Measurements from ENCODE around the gene SH3BP1.
A peak's percentile ranks its signal among the peaks of the same experiment; 100 is the strongest.

The SH3BP1 gene

DNA sequence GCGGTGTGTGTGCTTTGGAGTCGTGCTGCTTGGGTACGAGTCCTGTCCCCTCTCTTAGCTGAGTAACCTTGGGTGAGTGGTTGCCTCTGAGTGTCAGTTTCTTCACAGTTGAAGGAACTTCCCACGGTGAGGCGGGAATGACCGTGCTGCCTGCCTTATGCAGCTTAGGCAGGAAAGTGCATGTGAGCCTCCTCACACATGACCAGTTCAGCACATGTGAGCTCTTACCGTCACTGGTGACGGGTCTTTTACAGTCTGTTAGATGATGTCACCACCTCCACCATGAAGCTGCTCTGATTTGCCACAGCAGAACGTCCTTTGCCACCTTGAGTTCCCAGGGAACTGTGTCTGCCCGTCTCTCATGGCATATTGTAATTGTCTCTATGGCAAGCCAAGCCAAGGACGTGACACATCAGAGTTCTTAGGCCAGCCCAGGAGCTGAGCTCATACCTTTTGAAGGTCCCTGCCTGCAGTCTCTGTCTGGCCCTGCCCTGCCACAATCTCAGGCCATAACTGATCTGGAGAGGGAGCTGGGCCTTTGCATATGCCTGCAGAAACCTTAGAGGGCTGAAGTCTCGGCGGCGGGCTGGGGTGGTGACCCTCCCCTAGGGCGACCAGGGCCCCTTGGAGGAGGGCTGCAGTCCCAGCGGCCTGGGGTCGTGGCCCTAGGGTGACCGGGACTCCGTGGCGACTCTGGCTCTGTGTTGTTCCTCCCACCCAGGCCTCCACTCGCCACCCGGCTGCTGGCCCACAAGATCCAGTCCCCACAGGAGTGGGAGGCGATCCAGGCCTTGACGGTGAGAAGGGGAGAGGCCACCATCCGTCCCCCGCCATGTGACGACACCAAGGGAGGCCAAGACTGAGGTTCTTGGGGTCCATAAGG lies 23.0 kb upstream of the SH3BP1 start:
- DNase-seq: no peak

DNA sequence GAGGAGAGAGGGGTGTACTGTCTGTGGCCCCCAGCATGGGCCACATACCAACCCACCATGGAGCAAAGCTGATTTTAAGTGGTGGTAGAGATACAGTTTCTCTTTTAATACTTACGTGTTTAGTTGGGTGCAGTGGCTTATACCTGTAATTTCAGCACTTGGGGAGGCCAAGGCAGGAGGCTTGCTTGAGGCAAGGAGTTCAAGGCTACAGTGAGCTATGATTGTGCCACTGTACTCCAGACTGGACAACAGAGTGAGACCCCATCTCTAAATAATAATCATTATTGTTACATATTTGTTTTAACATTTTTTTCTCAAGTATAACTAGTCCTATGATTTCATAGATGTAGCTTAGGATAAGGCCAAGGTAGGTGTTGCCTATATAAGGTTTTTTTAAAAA lies 22.0 kb upstream of the SH3BP1 start:
- no peak for DNase-seq

DNA sequence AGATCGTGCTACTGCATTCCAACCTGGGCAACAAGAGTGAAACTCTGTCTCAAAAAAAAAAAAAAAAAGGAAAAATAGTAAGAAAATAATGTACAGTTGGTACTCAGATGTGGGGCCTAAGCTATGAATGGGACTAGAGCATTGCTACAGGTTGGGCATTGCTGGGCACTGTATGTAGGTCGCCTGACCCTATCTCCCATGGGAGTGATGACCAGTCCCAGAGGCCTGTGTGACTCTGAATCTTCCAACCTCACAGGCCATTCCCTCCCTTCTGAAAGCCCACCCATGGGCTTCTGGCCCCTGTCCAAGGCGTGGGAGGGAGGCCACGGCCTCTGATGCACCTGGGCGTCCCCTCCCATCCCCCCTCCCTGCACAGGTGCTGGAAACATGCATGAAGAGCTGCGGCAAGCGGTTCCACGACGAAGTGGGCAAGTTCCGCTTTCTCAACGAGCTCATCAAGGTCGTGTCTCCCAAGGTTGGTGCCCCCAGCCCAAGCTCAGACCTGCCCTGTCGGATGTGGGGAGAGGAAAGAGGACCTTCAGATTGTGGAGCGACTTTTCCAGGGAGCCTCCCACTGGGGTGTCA lies 21.3 kb upstream of the SH3BP1 start:
- DNase-seq: no peak

DNA sequence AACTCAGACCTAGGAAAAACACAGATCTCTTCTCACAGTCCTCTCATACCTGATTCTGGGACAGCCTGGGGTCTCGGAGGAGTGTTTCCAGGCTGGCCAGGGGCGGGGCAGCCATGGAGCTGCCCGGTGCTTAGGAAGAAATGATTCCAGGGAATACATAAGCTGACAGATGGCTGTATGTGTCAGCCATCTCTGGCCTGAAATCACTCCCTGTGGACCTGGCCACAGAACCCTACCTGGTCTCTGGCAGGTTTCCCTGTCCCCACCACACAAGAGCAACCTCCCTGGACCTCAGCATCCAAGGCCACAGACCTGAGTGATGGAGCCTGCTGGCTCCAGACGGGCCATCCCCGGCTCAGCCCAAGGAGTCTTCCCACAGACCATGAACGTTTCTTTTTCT lies 20.8 kb upstream of the SH3BP1 start:
- DNase-seq: no peak

DNA sequence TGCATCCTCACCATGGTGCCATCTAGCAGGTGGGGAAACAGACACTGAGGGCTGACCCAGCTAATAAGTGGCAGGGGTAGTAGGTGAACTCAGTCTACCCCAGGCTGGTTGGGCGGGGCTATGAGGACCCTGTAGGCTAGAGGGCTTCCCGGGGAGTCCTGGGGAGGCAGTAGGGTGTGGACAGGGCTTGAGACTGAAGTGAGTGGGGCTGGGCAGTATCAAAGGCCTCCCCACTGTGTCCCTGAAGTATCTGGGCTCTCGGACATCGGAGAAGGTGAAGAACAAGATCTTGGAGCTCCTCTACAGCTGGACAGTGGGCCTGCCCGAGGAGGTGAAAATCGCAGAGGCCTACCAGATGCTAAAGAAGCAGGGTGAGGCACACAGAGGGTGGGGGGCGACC lies 19.5 kb upstream of the SH3BP1 start:
- DNase-seq: no peak

DNA sequence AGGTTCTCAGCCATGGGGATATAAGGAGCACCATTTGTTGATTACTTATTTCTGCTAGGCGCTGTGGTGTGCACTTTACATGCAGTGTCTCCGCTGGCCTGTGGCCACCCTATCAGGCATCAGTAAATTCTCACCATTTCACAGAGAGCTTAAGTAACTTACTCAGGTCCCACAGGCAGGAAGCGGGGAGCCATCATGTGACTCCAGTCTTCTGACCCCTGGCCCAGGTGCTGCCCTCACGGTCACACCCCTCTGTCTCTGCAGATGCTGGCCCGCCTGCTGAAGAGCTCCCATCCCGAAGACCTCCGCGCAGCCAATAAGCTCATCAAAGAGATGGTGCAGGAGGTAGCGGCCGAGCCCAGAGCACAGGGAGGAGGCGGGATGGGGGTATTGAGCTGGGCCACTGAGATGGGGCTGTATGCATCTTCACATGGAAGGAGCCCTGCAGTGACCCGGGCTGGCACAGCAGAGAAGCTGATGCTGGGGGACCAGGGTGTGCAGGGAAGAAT lies 18.1 kb upstream of the SH3BP1 start:
- no peak for DNase-seq

DNA sequence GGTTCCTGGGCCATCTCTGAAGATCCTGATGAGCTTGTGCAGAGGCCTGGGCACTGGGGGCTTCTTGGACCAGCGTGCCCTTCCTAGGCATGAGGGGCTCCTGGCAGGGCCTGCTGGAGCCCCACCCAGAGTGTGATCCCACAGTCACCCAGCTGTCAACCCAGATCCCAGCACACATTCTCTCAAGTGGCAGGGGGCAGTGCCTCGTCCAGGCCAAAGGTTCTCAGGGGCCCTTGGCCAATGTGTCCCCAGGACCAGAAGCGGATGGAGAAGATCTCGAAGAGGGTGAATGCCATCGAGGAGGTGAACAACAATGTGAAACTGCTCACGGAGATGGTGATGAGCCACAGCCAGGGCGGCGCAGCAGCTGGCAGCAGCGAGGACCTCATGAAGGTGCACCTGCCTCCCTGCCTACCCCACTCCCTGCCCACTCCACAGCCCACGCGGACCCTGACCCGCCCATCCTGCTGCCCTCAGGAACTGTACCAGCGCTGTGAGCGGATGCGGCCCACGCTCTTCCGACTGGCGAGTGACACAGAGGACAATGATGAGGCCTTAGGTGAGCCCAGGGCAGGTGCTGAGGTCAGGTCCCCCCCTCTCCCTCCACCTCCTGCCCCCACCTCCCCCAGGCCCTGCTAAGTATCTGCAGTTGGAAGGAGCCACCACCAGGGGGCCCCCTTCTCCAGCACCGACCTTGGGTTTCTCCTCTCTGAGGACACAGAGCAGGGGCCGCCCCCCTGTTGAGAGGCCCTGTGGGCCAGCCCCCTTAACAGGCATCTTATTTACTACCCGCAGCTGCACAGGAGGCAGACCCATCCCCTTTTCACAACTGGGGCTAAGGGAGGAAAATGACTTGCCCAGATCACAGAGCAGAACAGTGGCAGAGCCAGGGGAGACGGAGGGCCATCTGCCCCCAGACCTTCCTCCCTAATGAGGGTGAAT lies 16.1 kb upstream of the SH3BP1 start:
- DNase-seq: peak; percentile 39

DNA sequence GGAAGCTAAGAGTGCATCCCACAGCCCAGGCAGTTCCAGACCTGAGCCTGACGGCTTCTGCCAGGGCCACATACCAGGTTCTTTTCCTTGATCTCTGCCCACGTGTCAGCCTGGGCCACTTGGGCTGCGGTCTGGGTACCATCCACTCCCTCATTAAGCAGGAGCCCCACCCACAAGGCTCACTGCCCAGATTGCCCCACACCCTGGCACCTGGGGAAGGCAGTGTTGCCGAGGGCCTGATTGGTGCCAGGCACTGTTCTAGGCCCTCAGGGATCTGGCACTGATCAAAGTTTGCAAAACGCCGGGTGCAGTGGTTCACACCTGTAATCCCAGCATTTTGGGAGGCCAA lies 15.5 kb upstream of the SH3BP1 start:
- no peak for DNase-seq

DNA sequence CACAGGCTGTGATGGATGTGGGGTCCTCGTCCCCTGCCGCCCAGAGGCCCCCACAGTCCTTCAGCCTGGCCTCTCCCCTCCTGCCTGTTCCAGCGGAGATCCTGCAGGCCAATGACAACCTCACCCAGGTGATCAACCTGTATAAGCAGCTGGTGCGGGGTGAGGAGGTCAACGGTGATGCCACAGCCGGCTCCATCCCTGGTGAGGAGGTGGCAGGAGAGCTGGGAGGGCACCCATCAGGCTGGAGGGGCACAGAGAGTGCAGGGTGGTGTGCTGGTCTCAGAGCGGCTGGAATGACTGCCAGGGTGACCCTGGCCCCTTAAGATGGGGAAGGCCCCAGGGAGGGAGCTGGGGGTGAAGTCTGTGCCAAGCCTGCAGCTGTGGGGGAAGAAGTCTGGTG lies 14.6 kb upstream of the SH3BP1 start:
- no peak for DNase-seq

DNA sequence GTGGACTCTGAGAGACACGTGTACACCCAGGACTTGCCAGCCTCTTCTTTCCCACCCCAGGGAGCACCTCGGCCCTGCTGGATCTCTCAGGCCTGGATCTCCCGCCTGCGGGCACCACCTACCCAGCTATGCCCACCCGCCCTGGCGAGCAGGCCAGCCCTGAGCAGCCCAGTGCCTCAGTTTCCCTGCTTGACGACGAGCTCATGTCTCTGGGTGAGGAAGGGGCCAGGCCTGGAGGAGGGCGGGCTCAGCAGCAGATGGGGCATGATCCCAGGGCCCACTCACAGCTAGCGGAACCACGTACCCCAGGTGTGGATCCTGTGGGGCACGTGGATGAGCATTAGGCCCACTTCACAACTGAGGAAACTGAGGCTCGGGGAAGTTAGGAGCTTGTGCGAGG lies 13.7 kb upstream of the SH3BP1 start:
- no peak for DNase-seq

DNA sequence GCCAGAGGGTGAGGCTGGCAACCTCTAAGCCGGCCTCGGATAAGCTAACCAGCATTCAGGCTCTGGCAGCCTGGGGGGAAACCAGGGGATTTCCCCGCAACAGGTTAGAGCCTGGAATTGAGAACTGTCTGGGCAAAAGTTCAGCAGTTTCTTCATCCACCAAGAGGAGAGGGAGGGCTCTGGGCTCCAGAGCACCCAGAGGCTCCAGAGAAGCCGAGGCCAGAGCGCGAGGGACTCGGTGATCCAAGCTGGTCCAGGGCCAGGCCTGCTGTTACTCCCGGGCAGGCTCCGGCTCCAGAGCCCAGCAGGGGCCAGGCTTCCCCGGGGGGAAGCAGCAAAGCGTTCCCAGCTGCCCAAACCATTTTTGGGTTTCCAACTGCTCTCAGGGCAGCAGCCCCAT lies 13.3 kb upstream of the SH3BP1 start:
- no peak for DNase-seq

DNA sequence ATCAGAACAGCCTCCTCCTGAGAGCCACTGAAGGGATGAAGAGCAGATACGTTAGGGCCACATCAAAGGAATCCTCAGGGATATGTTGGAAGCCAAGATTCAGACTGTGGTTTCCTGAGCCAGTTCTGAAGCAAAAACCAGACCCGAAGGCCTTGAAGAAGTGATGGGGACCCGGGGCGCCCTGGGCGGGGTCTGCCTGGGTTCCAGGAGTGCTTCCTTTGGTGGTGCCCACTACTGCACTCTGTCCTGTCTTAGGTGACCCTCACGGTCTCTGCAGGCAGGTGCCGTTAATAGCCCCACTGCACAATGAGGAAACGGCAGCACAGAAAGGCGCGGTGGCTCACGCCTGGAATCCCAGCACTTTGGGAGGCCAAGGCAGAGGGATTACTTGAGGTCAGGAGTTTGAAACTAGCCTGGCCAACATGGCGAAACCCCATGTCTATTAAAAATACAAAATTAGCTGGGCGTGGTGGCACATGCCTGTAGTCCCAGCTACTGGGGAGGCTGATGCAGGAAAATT lies 12.9 kb upstream of the SH3BP1 start:
- no peak for DNase-seq

DNA sequence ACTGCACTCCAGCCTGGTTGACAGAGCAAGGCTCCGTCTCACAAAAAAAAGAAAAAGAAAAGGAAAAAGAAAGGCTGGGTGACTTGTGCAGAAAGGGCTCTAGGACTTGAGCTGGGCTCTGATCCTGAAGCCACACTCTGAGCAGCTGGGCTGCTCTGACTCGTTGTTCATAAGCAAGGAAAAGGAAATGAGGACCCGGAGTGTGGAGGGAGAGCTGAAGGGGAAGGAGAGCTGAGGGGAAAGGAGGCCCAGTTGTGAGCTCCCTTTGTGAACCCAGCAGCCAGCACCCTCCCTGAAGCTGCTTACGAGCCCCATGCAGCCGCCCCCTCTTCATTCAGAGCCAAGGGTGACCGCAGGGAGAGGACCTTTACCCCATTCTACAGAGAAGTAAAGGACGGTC lies 12.3 kb upstream of the SH3BP1 start:
- DNase-seq: no peak

DNA sequence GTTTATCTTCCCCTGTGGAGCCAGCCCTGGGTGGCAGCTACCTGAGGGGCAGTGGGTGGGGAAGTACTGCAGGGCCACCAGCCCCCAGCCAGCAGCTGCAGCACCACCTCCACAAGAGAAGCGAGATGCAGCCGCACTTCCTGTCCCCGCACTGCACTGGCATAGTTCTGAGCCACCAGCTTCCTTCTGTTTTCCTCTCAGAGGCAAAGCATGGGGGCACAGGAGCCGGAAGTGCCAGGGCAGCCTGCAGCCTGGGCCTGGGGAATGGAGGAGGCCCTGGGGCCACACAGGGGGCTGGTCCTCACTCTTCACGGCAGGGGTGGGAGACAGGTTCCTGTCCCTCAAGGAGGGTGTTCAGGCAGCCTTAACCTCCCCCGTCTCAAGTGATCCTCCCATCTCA lies 11.9 kb upstream of the SH3BP1 start:
- DNase-seq: no peak

DNA sequence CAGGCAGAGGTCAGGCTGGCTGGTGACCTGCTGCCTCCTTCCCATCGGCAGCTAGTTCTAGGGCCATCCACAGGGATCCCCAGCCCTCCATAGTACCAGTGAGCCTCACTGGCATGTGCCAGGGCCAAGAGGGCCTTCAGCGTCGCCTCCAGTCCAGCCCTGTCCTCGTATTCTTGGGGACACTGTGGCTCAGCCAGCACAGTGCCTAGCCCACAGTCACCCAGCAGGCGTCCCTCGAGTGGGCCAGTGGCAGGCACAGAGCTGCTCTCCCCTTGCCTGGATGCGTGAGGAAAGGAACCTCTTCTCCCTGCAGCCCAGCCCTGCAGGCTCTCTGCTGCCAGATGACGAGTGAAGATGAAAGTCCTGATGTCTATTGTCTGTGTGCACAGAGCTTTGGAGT lies 10.6 kb upstream of the SH3BP1 start:
- no peak for DNase-seq

DNA sequence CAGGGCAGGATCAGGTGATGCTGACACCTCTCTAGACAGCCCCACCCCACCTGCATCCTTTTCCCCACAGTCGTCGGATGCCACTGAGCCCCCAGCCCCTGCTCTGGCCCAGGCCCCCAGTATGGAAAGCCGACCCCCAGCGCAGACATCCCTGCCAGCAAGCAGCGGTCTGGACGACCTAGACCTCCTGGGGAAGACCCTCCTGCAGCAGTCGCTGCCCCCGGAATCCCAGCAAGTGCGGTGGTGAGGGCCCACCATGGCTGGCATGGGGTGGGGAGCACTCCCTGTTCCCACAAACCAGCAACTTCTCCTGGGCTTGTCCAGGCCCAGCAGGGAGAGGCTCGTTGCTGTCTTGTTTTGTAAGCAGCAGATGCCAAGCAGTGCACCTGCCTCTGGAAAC lies 9.5 kb upstream of the SH3BP1 start:
- no peak for DNase-seq

DNA sequence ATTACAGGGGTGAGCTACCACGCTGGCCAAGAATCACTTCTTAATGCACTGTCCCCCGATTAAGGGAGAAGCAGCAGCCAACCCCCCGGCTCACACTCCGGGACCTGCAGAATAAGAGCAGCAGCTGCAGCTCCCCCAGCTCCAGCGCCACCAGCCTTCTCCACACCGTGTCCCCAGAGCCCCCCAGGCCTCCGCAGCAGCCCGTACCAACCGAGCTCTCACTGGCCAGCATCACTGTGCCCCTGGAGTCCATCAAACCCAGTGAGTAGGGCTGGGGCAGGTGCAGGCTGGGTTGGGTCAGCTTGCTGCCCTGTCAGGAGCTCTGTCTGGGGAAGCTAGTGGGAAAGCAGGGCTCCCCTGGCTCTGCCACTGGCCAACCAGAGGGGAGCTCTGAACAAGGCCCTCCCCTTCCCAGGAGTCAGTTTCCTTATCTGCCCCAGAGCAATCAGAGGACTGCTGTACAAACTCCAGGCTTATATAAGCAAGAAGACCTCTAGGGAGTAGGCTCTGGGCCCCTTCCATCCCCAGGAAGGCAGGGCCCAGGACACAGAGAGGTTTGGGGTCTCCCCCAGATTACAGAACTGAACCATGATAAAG lies 8.5 kb upstream of the SH3BP1 start:
- DNase-seq: no peak

DNA sequence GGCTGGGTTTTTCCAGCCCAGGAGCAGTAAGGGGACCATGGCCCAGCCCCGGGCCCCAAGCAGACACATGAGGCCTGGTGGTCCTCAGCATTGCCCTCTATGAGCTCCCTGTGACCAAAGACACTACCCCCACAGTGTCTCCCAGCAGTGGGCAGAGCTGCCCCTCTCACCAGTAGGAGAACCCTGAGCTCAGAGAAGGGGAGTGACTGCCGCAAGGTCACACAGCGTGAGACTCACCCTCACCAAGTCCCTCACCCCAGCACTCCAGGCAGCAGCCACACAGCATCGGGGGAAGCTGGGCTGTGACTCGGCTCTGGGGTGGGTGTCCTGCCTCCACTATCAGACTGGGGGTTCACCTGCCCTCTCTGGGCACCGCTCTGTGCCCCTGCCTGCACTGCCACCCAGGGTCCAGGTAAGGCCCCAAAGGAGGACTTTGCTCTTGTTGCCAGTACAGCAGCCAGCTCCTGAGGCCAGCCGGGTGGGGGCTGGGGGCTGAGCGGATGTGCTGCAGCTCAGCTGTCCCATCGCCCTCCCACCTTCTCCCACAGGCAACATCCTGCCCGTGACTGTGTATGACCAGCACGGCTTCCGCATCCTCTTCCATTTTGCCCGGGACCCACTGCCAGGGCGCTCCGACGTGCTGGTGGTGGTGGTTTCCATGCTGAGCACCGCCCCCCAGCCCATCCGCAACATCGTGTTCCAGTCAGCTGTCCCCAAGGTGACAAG lies 7.9 kb upstream of the SH3BP1 start:
- DNase-seq: no peak

DNA sequence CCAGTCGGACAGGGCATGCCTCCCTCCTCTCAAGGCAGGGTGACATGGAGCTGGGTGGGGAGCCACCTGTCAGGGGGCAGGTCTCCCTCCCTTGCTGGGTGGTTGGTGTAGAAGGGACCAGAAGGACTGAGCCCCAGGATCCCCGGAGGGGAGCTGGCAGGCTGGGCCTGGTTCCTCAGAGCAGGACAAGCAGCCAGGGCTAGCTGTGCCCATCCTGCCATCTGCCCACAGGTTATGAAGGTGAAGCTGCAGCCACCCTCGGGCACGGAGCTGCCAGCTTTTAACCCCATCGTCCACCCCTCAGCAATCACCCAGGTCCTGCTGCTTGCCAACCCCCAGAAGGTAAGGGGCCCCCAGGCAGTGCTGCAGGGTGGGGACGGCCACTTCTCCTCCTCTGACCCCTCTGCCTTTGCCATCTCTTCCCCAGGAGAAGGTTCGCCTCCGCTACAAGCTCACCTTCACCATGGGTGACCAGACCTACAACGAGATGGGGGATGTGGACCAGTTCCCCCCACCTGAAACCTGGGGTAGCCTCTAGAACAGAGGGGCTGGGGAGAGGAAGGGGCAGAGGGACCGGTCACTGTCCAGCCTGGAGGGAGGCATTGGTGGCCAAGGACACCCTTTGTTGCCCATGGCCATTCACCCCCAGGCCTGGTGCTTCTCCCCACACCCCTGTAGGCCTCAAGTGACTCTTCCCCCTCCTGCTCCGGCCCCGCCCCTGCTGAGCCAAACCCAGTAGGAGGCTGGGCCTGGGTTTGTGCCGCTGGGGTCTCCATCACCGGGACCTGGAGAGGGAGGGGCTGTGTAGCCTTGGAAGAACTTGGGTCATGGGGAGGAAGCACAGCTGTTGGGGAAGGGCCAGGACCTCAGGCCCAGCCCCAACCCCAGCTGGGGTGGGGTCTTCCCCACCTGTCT lies 7.0 kb upstream of the SH3BP1 start:
- DNase-seq: no peak

DNA sequence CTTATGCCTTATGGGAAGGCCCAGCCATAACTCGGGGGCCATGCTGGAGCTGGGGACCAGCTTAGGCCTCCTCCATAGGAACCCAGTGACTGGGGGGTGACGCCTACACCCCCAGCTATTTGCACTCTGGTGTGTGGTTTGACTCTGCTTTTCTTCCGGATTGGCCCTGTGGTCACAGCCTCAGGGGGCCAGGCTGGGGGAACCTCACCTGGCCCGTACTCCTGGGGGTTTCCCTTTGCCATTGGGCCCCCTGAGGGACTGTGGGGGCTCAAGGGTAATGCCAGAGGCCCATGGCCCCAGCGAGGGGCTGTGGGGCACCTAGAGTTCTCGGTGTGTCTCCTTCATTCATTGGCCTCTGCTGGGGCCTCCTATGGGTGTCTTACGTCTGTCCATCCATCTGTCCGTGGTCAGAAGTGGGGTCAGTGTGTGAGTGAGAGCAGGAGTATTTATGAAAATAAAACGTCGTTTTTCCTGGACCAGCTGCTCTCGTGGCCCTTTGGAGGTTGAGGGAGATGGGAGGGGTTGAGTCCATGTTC lies 6.3 kb upstream of the SH3BP1 start:
- DNase-seq: no peak

Measured in T1000 (cell line).